HCT116 (cell line): Measurements from ENCODE around the gene KANSL1.

Experiments
- CBX3 ChIP-seq: IDR thresholded peaks from 2 replicates; pipeline ENCODE4 v1.6.1; 2012; ENCODE audit warnings: low read depth
- CEBPB ChIP-seq: IDR thresholded peaks from 2 replicates; pipeline ENCODE4 v1.6.1; 2012; ENCODE audit warnings: low read depth
- CTCF ChIP-seq, 3 experiments: fragments of 200-600 bp in 1 of 3; sonication (generic) in 1 of 3; IDR thresholded peaks in 2 of 3; conservative IDR thresholded peaks in 1 of 3; 2 replicates each; pipeline ENCODE4 v1.5.1; 2012 to 2017; ENCODE audit warnings: low read depth in 2 of 3, low read length in 2 of 3, antibody characterized with exemption in 1 of 3, borderline replicate concordance in 1 of 3, control low read depth in 1 of 3, mild to moderate bottlenecking in 1 of 3, mixed read lengths in 1 of 3, mixed run types in 1 of 3, moderate library complexity in 1 of 3; ENCODE audit not compliant: insufficient read depth in 1 of 3
- EGR1 ChIP-seq: IDR thresholded peaks from 2 replicates; pipeline ENCODE4 v1.6.1; 2012; ENCODE audit warnings: low read depth
- EZH2 ChIP-seq: fragments of 200-600 bp; sonication (generic); IDR thresholded peaks from 2 replicates; pipeline ENCODE4 v1.6.1; 2017; ENCODE audit warnings: antibody characterized with exemption, mixed run types
- EZH2phosphoT487 ChIP-seq: fragments of 200-600 bp; IDR thresholded peaks from 2 replicates; pipeline ENCODE4 v1.6.1; 2018; ENCODE audit warnings: antibody characterized with exemption, borderline replicate concordance
- MAX ChIP-seq: IDR thresholded peaks from 2 replicates; pipeline ENCODE4 v1.6.1; 2012
- POLR2A ChIP-seq: IDR thresholded peaks from 2 replicates; pipeline ENCODE4 v1.7.0; 2011; ENCODE audit warnings: borderline replicate concordance; ENCODE audit not compliant: insufficient read depth, insufficient read length; ENCODE audit errors: extremely low read depth
- POLR2AphosphoS5 ChIP-seq: IDR thresholded peaks from 2 replicates; pipeline ENCODE4 v1.6.1; 2011; ENCODE audit warnings: mild to moderate bottlenecking, low read depth, low read length, moderate library complexity
- REST ChIP-seq: IDR thresholded peaks from 2 replicates; pipeline ENCODE4 v1.6.1; 2012; ENCODE audit warnings: low read depth
- YY1 ChIP-seq: IDR thresholded peaks from 2 replicates; pipeline ENCODE4 v1.6.1; 2011; ENCODE audit warnings: low read length, low read depth, moderate library complexity, mild to moderate bottlenecking; ENCODE audit not compliant: insufficient replicate concordance; ENCODE audit errors: extremely low read depth
- ZFX ChIP-seq: fragments of 450-650 bp; IDR thresholded peaks from 2 replicates; pipeline ENCODE4 v1.6.1; 2017
- ZNF274 ChIP-seq: fragments of 200-500 bp; sonication (Bioruptor generic); IDR thresholded peaks from 2 replicates; pipeline ENCODE4 v1.6.1; 2014; ENCODE audit warnings: mild to moderate bottlenecking, low read depth, low read length, inconsistent platforms

- TF ChIP-seq ZNF274 = no peak
- no peak for TF ChIP-seq MAX
- TF ChIP-seq POLR2A = no peak
- no peak for TF ChIP-seq EZH2phosphoT487
- no peak for TF ChIP-seq EGR1
- no peak for TF ChIP-seq CTCF (IDR thresholded peaks at IDR 0.05 in 2 of 3, conservative IDR thresholded peaks at IDR 0.05 in 1 of 3; ENCODE audit: borderline replicate concordance in 1 of 3, insufficient read depth in 1 of 3, low read depth in 2 of 3, low read length in 2 of 3)
- no peak for TF ChIP-seq EZH2
- TF ChIP-seq CEBPB = no peak
- TF ChIP-seq ZFX = no peak
- TF ChIP-seq REST = no peak
- no peak for TF ChIP-seq POLR2AphosphoS5
- no peak for TF ChIP-seq YY1
- no peak for TF ChIP-seq CBX3
Measured at GRCh38 chr17:46089389-46089965, 103.8 kb downstream of the KANSL1 start.
